PC-3 (cell line): ENCODE measurements around the gene HMGA1.

Experiments
- CTCF ChIP-seq: fragments of 300-600 bp; sonication (generic); conservative IDR thresholded peaks from 2 replicates; pipeline ENCODE4 v1.5.1; 2017; ENCODE audit warnings: antibody characterized with exemption, low read depth, mild to moderate bottlenecking, low read length
- EZH2 ChIP-seq: fragments of 300-600 bp; sonication (generic); IDR thresholded peaks from one replicate; pipeline ENCODE4 v1.6.1; 2017; ENCODE audit warnings: antibody characterized with exemption, mild to moderate bottlenecking, low read length; ENCODE audit not compliant: unreplicated experiment
- EZH2phosphoT487 ChIP-seq: fragments of 300-600 bp; sonication (generic); IDR thresholded peaks from 2 replicates; pipeline ENCODE4 v1.6.1; 2018; ENCODE audit warnings: mild to moderate bottlenecking, antibody characterized with exemption, low read length, borderline replicate concordance

- TF ChIP-seq CTCF (no peak), EZH2 (no peak), EZH2phosphoT487 (no peak)
Observed at GRCh38 chr6:34223381-34223955, 13.2 kb upstream of the HMGA1 start.
